Stomach (tissue), 4 donors: ENCODE measurements around the gene OCA2.

ENCODE experiments used
- CTCF ChIP-seq, 7 experiments: fragments of 450-650 bp in 4 of 7; fragments of 200-600 bp in 3 of 7; sonication (generic) in 3 of 7; IDR thresholded peaks; one replicate each; pipeline ENCODE4 v1.5.1; 2016 to 2019; ENCODE audit warnings: antibody characterized with exemption in 7 of 7, control low read depth in 2 of 7, mild to moderate bottlenecking in 1 of 7
- POLR2A ChIP-seq, 4 donors: fragments of 450-650 bp; IDR thresholded peaks; one replicate each; pipeline ENCODE4 v1.6.1; 2016; ENCODE audit warnings: antibody characterized with exemption in 4 of 4, control low read depth in 2 of 4, mild to moderate bottlenecking in 1 of 4, moderate library complexity in 1 of 4
- POLR2AphosphoS5 ChIP-seq, 3 donors: sonication (generic); formaldehyde crosslinking; IDR thresholded peaks; one replicate each; pipeline ENCODE4 v1.6.1; 2016; ENCODE audit warnings: antibody characterized with exemption in 3 of 3

GRCh38 chr15:28111543-28111942 is 12.4 kb upstream of the OCA2 start:
- TF ChIP-seq POLR2A (IDR thresholded peaks at IDR 0.05) (no peak), CTCF (IDR thresholded peaks at IDR 0.05) (no peak), POLR2AphosphoS5 (IDR thresholded peaks at IDR 0.05) (no peak)
